Measurements from ENCODE around the gene TFF2. TPM values are rescaled to one million over a fixed set of nuclear protein-coding genes. Genes with fewer than 3 reads are reported as not detected.

TFF2 gene
- total RNA-seq, 2 experiments from 2014 or later, result not detected

DNA sequence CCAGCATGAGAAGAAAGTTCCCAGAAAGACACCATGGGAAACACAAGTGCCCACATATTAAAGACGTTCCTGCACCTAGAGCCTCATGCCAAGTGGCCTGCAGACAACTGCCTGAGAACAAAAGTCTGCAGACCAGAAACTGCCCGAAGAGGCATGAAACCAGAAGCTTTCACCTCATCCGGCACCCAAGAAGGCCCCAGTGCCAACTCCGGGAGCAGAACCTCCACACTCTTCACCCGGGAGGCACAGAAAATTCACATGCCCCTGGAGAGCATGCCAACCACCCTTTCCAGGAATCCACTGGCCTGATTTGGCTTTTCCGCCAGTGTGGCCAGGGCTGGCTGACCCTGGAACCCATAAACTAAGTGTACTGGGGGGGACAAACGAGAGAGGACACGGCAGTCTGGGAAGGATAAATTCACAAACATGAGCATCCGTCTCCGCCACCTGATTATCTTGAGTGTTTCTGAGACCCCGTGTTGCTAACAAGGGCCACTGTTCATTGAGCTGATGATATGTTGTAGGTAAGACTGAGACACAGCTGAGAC is 6.8 kb downstream of the TFF2 start:
- ATAC-seq (ENCODE audit: low read depth) (no peak), DNase-seq (no peak)
- no peaks in the 10 kb centered on the region for H3K4me1 Mint-ChIP-seq
- H3K27ac Mint-ChIP-seq, result no peak overlapping the region
- no peaks in the 10 kb centered on the region for H3K36me3 Mint-ChIP-seq
- H3K27me3 Mint-ChIP-seq, result no peaks in the 10 kb centered on the region
- no peaks in the 10 kb centered on the region for H3K9me3 Mint-ChIP-seq
- POLR2A ChIA-PET, result no interaction called here
- H3K4me3 Mint-ChIP-seq, result no peak overlapping the region

DNA sequence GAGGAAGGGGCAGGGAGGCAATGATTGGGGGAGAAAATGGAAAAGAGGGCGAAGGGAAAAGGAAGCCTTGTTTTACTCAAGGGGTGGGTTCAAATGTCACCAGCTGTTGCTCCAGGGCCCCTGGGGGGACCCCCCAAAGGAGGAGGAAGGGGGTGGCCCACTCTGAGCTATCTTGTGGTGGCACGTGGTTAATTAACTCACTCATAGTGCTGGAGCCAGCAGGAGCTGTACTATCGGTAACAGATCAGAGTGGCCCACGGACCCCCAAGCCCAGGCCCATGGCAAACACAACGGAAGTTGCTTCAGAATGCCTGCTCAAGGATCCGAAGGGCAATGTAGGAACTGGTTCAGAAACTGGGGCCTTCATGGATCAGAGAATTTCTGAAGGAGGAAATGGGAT is 7.2 kb downstream of the TFF2 start:
- no peak overlapping the region for H3K4me3 Mint-ChIP-seq
- POLR2A ChIA-PET, result no interaction called here
- H3K27ac Mint-ChIP-seq, result no peak overlapping the region
- H3K9me3 Mint-ChIP-seq, result no peaks in the 10 kb centered on the region
- no peaks in the 10 kb centered on the region for H3K27me3 Mint-ChIP-seq
- DNase-seq, result no peak
- no peaks in the 10 kb centered on the region for H3K36me3 Mint-ChIP-seq
- no peak for ATAC-seq (ENCODE audit: low read depth)
- no peaks in the 10 kb centered on the region for H3K4me1 Mint-ChIP-seq

DNA sequence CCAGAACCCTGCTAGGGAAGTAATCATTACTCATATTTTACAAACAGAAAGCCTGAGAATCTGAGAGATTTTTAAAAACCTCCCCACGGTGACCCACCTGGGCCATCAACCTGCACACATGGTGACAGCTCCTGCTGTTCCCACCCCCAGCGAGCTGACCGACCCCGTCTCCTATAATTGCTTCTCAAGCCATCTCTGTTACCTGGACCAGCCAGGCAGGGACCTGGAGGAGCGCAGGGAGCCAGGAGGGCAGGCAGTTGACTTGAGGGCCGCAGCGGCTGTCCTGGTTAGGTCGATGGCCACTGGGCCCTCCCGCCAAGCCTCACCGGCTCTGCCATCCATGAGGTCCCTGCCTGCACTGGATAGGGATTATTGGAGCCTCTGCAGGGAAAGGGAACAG is 7.7 kb downstream of the TFF2 start:
- Mint-ChIP-seq H3K4me1 (no peaks in the 10 kb centered on the region), H3K27ac (no peak overlapping the region), H3K9me3 (no peaks in the 10 kb centered on the region), H3K36me3 (no peaks in the 10 kb centered on the region), H3K27me3 (no peaks in the 10 kb centered on the region), H3K4me3 (no peak overlapping the region)
- POLR2A ChIA-PET, result no interaction called here
- no peak for ATAC-seq (ENCODE audit: low read depth)
- DNase-seq, result no peak

DNA sequence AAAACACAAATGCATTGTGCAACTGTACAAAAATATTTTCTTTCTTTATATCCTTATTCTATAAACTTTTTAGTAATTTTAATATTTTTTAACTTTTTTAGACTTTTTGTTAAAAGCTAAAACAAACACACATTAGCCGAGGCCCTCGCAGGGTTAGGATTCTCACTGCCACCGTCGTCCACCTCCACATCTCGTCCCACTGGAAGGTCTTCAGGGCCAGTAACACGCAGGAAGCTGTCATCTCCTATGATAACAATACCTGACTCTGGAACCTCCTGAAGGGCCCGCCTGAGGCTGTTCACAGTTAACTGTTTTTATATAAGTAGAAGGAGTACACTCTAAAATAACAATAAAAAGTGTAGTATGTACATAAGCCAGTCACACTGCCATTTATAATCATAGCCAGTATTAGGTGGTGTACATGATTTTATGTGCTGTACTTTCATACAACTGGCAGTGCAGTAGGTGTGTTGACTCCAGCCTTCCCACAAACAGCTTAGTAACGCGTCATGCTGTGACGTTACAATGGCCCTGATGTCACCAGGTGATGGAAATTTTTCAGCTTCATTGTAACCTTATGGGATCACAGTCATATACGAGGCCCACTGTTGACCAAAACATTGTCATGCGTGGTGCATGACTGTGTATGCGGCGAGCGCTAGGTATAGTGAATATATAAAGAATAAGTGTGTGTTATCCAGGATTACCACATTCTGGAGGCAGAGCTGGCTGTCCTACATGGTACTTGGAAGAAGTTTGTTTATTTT is 8.8 kb downstream of the TFF2 start:
- Mint-ChIP-seq H3K9me3 (no peaks in the 10 kb centered on the region), H3K4me3 (no peak overlapping the region), H3K27ac (no peak overlapping the region), H3K4me1 (peaks cover 4% of the 10 kb centered on the region), H3K27me3 (no peaks in the 10 kb centered on the region), H3K36me3 (no peaks in the 10 kb centered on the region)
- ATAC-seq (ENCODE audit: low read depth) (no peak), DNase-seq (no peak)
- POLR2A ChIA-PET, result no interaction called here

DNA sequence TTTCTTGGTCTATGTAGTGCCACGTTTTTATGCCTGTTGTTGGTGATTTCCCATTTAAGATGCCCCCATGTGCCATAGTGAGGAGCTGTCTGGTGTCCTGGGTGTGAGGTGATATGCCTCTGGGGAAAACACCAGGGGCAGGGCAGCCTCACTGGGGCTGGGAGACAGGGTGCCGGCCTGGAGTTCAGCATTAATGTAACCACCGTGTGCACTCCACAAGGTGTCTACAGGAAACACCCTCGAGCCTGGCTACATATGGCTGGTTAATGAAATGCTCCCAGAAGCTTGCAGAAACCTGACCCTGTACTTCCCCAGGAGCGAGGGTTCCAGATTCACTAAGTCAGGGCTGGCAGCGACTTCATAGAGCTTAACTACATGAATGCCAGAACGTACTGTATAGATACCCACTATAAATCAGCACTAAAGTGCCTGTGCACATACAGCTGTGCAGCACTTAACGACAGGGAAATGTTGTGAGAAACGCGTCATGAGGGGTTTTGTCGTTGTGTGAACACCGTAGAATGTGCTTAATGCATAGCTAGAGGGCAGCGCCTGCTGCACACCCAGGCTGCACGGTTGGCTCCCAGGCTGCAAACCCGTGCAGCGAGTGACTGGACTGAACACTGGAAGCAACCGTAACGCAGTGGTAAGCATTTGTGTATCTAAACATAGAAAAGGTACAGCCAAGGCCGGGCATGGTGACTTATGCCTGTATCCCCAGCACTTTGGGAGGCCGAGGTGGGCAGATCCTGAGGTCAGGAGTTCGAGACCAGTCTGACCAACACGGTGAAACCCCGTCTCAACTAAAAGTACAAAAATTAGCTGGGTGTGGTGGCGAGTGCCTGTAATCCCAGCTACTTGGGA is 10.4 kb downstream of the TFF2 start:
- ATAC-seq (ENCODE audit: low read depth) (no peak), DNase-seq (no peak)
- Mint-ChIP-seq H3K36me3 (no peaks in the 10 kb centered on the region), H3K27me3 (peaks cover 3% of the 10 kb centered on the region), H3K27ac (no peak overlapping the region), H3K4me3 (no peak overlapping the region), H3K4me1 (peaks cover 4% of the 10 kb centered on the region), H3K9me3 (no peaks in the 10 kb centered on the region)
- POLR2A ChIA-PET, result no interaction called here

DNA sequence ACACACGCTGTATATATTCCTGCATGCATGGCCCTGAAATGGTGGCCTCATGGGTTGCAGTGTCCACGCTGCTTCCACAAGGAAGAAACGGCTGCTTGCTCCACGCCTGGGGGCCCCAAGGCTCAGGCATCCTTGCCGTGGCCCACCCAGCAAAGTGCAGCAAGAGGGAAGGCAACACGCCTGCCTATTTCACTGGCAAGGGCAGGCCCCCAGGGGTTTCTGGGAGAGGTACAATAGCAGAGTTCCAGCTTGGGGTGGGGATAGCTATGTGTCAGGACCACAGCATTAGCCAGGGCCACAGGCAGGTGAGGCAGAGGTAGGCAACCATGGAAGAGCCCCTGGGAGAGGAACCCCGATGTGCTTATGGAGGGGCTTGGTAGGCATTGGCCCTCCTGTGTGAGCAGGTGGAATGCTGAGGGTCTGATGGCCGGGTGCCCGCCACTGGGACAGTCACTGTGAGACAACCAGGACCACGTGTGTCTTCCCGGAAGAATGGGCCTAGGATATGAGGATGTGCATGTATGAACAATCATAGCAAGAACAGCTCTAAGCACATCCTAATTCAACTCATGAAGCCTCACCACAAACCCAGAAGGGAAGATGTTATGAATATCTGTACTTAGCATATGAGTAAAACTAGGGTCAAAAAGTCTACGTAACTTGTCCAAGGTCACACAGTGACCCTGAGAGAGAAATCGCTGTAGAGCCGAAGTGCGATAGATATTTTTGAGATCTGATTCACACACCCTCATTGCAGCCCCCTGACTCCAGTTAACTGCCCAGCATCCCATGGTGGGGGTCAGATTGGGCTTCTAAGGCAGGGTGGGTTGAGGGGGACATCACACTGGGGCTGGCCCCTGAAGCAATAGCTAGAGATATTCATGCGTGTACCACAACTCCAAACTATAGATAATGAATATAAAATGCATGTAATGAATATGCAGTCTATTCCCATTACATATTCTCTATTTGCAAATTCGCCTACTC is 11.8 kb downstream of the TFF2 start:
- ATAC-seq (ENCODE audit: low read depth), result no peak
- Mint-ChIP-seq H3K9me3 (no peaks in the 10 kb centered on the region), H3K4me3 (no peak overlapping the region), H3K4me1 (peaks cover 4% of the 10 kb centered on the region), H3K36me3 (no peaks in the 10 kb centered on the region), H3K27me3 (peaks cover 6% of the 10 kb centered on the region), H3K27ac (no peak overlapping the region)
- DNase-seq, result no peak
- POLR2A ChIA-PET, result interaction anchor here (2.0 kb wide), 1 partner anchor 65 kb away, joined by 6 read pairs; the partner anchor contains the start of gene UBASH3A

DNA sequence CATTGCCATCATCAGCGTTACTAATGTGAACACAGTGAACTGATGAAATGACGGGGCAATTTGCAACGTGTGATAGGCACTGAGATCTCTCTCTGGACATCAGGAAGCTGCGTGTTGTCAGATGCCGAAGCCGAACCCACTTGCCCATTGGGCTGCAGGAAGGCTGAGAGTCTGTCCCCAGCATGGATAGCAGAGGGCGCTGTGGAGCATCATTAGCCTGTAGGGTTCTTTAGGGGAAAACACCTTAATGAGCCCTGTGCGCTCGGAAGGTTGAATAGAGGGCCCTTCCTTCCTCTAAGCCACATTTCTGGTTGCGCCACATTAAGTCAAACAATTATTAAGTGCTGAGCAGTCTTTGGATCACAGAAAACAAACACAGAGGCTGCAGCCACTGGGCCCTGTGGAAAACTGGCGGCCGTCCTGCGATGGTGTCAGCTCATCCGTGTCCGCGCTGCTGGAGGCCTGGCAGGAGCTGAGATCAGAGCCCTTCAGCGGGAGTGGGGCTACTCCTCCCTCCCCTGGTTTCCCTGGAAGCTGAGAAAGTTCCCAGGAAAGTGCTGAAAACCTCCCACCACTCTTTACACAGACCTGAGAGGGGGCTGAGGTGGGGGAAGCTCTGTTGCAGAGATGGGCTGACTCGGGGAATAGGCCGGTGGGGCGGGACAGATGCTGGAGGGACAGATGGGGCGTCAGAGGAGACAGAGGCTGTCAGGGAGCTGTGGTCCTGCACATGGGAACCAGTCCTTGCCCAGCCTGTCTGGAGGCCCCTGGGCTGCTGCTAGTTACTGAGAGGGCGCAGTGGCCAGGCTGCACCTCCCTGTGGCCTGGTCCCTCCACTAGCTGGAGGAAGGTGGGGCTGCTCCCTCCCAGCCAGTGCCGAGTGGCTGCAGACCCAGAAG is 12.7 kb downstream of the TFF2 start:
- H3K4me3 Mint-ChIP-seq, result peak overlapping the region; percentile 6
- POLR2A ChIA-PET, result interaction anchor here (2.0 kb wide), 1 partner anchor 66 kb away, joined by 6 read pairs; the partner anchor contains the start of gene UBASH3A
- DNase-seq (peak; percentile 78), ATAC-seq (ENCODE audit: low read depth) (peak; percentile 99)
- H3K9me3 Mint-ChIP-seq, result no peaks in the 10 kb centered on the region
- H3K36me3 Mint-ChIP-seq, result peaks cover 1% of the 10 kb centered on the region
- H3K27ac Mint-ChIP-seq, result peak overlapping the region; percentile 28
- peaks cover 4% of the 10 kb centered on the region for H3K4me1 Mint-ChIP-seq
- peaks cover 8% of the 10 kb centered on the region for H3K27me3 Mint-ChIP-seq

DNA sequence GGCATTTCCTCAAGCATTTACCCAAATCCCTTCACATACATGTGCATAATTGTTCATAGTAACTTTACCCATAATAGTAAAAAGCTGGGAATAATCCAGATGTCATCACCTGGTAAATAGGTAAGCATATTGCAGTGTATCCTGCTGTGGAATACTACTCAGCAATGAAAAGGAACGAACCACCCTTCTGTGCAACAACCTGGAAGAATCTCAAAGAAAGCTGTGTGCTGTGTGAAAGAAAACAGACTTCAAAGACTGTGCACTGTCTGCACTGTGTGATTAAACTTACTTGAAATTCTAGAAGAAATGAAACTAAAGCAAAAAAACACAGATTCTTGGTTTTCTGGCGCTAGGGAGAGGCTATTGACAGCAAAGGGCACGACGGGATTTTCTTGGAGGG is 13.5 kb downstream of the TFF2 start:
- no peak overlapping the region for H3K27ac Mint-ChIP-seq
- DNase-seq, result no peak
- POLR2A ChIA-PET, result interaction anchor here (2.0 kb wide), 1 partner anchor 67 kb away, joined by 6 read pairs; the partner anchor contains the start of gene UBASH3A
- H3K27me3 Mint-ChIP-seq, result peaks cover 13% of the 10 kb centered on the region
- peaks cover 4% of the 10 kb centered on the region for H3K4me1 Mint-ChIP-seq
- H3K36me3 Mint-ChIP-seq, result peaks cover 1% of the 10 kb centered on the region
- H3K9me3 Mint-ChIP-seq, result no peaks in the 10 kb centered on the region
- no peak for ATAC-seq (ENCODE audit: low read depth)
- H3K4me3 Mint-ChIP-seq, result no peak overlapping the region

DNA sequence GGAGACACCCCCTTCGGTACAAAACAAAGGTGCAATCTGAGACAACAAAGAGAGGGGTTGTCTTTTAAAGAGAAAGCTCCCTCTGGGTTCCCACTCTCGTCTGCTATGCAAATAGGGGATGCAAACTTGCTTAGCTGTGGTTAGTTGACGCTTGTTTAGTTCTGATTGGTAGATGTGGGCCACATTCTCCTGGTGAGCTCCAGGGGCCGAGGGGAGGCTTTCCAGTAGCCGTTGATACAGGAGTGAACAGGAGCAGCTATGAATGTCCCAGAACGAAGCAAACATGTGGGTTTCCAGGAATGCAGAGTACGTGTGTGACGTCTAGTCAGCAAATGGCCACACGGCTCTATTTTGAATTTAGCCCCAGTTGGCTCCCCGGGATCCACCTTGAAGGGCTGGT is 14.7 kb downstream of the TFF2 start:
- ATAC-seq (ENCODE audit: low read depth) (no peak), DNase-seq (no peak)
- POLR2A ChIA-PET, result interaction anchor here (0.6 kb wide), 1 partner anchor 332 kb away, joined by 4 read pairs; no protein-coding TSS in a partner anchor
- peaks cover 9% of the 10 kb centered on the region for H3K9me3 Mint-ChIP-seq
- no peak overlapping the region for H3K27ac Mint-ChIP-seq
- peaks cover 6% of the 10 kb centered on the region for H3K36me3 Mint-ChIP-seq
- H3K4me1 Mint-ChIP-seq, result peaks cover 4% of the 10 kb centered on the region
- H3K4me3 Mint-ChIP-seq, result no peak overlapping the region
- peaks cover 19% of the 10 kb centered on the region for H3K27me3 Mint-ChIP-seq

DNA sequence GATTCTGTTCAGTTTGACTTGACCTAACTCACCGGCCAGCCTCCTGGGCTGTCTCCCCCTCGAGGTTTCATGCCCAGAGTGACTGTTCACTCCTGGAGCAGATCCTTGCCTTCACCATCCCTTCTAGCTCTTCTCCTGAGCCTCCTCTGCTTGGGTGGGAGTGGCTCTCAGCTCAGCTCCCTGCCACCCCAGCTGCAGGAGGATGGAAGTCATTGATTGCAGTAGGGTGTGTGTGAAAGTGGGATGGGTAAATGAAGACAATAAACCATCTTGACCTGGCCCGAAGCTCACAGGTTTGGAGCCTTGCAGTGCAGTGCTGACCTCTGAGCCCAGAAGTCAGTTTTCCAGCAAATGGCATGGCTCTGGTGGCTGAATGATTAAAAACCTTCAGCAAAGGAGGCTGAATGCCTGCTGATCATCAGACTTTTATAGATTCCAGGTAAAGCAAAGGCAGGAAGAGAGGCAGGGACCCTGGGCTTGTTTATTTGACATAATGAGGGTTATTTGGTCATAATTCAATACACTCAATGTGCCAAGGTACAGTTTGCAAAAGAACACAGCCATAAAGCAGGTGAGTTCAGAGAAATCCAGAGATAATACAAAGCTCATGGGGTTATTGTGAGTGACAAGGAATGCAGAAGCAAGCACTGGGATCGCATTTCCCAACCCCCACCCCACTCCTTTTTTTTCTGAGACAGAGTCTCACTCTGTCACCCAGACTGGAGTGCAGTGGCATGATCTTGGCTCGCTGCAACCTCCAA is 18.1 kb downstream of the TFF2 start:
- no peak for DNase-seq
- peaks cover 9% of the 10 kb centered on the region for H3K9me3 Mint-ChIP-seq
- H3K4me3 Mint-ChIP-seq, result no peak overlapping the region
- peaks cover 3% of the 10 kb centered on the region for H3K4me1 Mint-ChIP-seq
- H3K27ac Mint-ChIP-seq, result no peak overlapping the region
- peaks cover 35% of the 10 kb centered on the region for H3K27me3 Mint-ChIP-seq
- H3K36me3 Mint-ChIP-seq, result peaks cover 6% of the 10 kb centered on the region
- POLR2A ChIA-PET, result interaction anchor here (1.0 kb wide), 1 partner anchor 271 kb away, joined by 4 read pairs; no protein-coding TSS in a partner anchor
- no peak for ATAC-seq (ENCODE audit: low read depth)

DNA sequence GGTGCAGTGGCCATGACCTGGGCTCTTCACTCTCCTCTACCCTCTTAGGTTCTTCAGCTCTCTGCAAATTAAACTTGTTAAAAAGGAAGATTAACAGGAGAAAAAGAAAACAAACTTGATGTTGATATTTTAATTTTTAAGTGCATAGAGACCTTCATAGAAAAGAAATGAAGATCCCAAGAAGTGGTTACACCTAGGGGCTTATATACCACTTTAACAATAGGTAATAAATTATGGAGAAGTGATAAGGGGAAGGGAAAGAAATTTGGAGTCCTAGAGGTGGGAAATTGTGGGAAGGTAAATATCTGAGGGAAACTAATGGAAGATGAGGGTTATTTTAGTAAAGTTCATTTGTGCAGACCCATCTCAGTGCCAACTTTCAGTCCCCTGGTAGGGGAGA is 19.1 kb downstream of the TFF2 start:
- POLR2A ChIA-PET, result no interaction called here
- Mint-ChIP-seq H3K27me3 (peaks cover 42% of the 10 kb centered on the region), H3K36me3 (peaks cover 6% of the 10 kb centered on the region), H3K4me3 (no peak overlapping the region), H3K4me1 (no peaks in the 10 kb centered on the region), H3K9me3 (peaks cover 9% of the 10 kb centered on the region), H3K27ac (no peak overlapping the region)
- no peak for DNase-seq
- no peak for ATAC-seq (ENCODE audit: low read depth)

Data from activated naive CD8-positive, alpha-beta T cell treated with anti-CD3 and anti-CD28 coated beads, Interleukin-2, amount 10 ng/mL, durations not matched to agents 7 days and 5 days (primary cell).